K562 (cell line): ENCODE measurements around the gene SUPT3H. TPM values are rescaled to one million over a fixed set of nuclear protein-coding genes. Genes with fewer than 3 reads are reported as not detected.

Experiments
- ATAC-seq: fragments of 200-7000 bp; cut with Tn5 transposase; 3 replicates; pipeline ENCODE4 v1.9.1; 2020; ENCODE audit warnings: moderate library complexity
- BruUV-seq: library from RNA; stranded (reverse); fragments of 400-500 nt; replicated peaks from 2 replicates; lab custom pipeline; 2021; lab: Mats Ljungman, UMichigan
- CTCF ChIA-PET: fragments of 300-600 bp; formaldehyde crosslinking; extraction: SDS; loops from one replicate; lab custom pipeline; 2021; ENCODE audit warnings: low intra/inter-chr PET ratio; lab: Yijun Ruan, JAX
- POLR2A ChIA-PET: fragments of 300-600, 350-650 bp; sonication (Branson Sonifier 250); formaldehyde crosslinking; extraction: SDS; loops from one replicate; lab custom pipeline; 2021; ENCODE audit warnings: antibody characterized with exemption, inconsistent platforms; lab: Yijun Ruan, JAX
- DNase-seq, 4 experiments: peaks; one replicate each; pipeline versions ENCODE4 v3.0.0 to v3.0.0-alpha.2; 2011 to 2018; ENCODE audit warnings: low spot score in 3 of 4, mixed read lengths in 3 of 4; ENCODE audit errors: extremely low read depth in 1 of 4
- FAIRE-seq: peaks from 2 replicates; lab custom pipeline; 2011; peaks lifted over from hg19 to GRCh38; lab: Jason Lieb, UNC
- H2AFZ ChIP-seq: 2 replicates; pipeline ENCODE4 v1.6.0; 2011; ENCODE audit warnings: low read depth, low read length, control low read depth, inconsistent platforms
- H3K27ac ChIP-seq: fragments of 200-600 bp; 3 replicates; pipeline ENCODE4 v1.8.0; 2011; ENCODE audit warnings: low read depth, mild to moderate bottlenecking, control low read depth, inconsistent platforms, low read length, moderate library complexity, mixed read lengths; ENCODE audit errors: extremely low read depth
- H3K27me3 ChIP-seq, 2 experiments: fragments of 300-600 bp in 1 of 2; 2 replicates in 1 of 2; 3 replicates in 1 of 2; pipeline versions ENCODE4 v1.6.0 to v1.8.0; 2011; ENCODE audit warnings: inconsistent platforms in 2 of 2, low read length in 2 of 2, mild to moderate bottlenecking in 1 of 2, mixed read lengths in 1 of 2, moderate library complexity in 1 of 2; ENCODE audit not compliant: control insufficient read depth in 2 of 2, insufficient read depth in 2 of 2
- H3K36me3 ChIP-seq: fragments of 300-600 bp; 3 replicates; pipeline ENCODE4 v1.8.0; 2011; ENCODE audit warnings: mild to moderate bottlenecking, low read length, inconsistent platforms; ENCODE audit not compliant: control insufficient read depth, insufficient read depth
- H3K4me1 ChIP-seq, 2 experiments: fragments of 200-600 bp in 1 of 2; replicated peaks in 1 of 2; 2 replicates in 1 of 2; 3 replicates in 1 of 2; pipeline versions ENCODE4 v1.5.1 to v1.8.0; 2011; ENCODE audit warnings: inconsistent platforms in 2 of 2, low read length in 2 of 2, mild to moderate bottlenecking in 1 of 2, mixed read lengths in 1 of 2, moderate library complexity in 1 of 2; ENCODE audit not compliant: control insufficient read depth in 2 of 2, insufficient read depth in 2 of 2
- H3K4me2 ChIP-seq: 2 replicates; pipeline ENCODE4 v1.6.1; 2011; ENCODE audit warnings: low read length, control low read depth, inconsistent platforms, mixed read lengths; ENCODE audit not compliant: insufficient read depth
- H3K4me3 ChIP-seq: fragments of 200-600 bp; sonication (generic), shearing (Covaris generic); 2 replicates; pipeline ENCODE4 v1.5.1; 2016; ENCODE audit warnings: control low read depth, inconsistent platforms
- H3K79me2 ChIP-seq: fragments of 200-600 bp; 3 replicates; pipeline ENCODE4 v1.8.0; 2011; ENCODE audit warnings: low read length, inconsistent platforms; ENCODE audit not compliant: control insufficient read depth, insufficient read depth
- H3K9ac ChIP-seq, 2 experiments: 2 replicates each; pipeline versions ENCODE4 v1.6.0 to v1.6.1; 2011; ENCODE audit warnings: low read depth in 2 of 2, low read length in 2 of 2, control low read depth in 1 of 2, inconsistent platforms in 1 of 2, mild to moderate bottlenecking in 1 of 2, mixed read lengths in 1 of 2; ENCODE audit not compliant: insufficient read depth in 1 of 2
- H3K9me1 ChIP-seq: one replicate; pipeline ENCODE4 v1.6.0; 2011; ENCODE audit warnings: inconsistent platforms, mild to moderate bottlenecking, low read length, moderate library complexity; ENCODE audit not compliant: control insufficient read depth, insufficient read depth
- H3K9me3 ChIP-seq: replicated peaks from 2 replicates; pipeline ENCODE4 v1.5.1; 2011; ENCODE audit warnings: low read depth, low read length, inconsistent platforms; ENCODE audit not compliant: control insufficient read depth, insufficient read depth
- H4K20me1 ChIP-seq: replicated peaks from 2 replicates; pipeline ENCODE4 v1.6.1; 2011; ENCODE audit warnings: low read length, inconsistent platforms, mixed read lengths; ENCODE audit not compliant: control insufficient read depth, insufficient read depth
- FOXP1 ChIP-seq: sonication (generic); formaldehyde crosslinking; IDR thresholded peaks from 2 replicates; pipeline ENCODE4 v1.8.0; 2022; ENCODE audit warnings: mild to moderate bottlenecking, missing genetic modification reagents
- GTF2B ChIP-seq: IDR thresholded peaks from 2 replicates; pipeline ENCODE4 v1.6.1; 2011; ENCODE audit not compliant: insufficient read length; ENCODE audit errors: extremely low read depth
- HSF4 ChIP-seq: fragments of 250-450 bp; sonication (Bioruptor Pico); IDR thresholded peaks from 2 replicates; pipeline ENCODE4 v2.1.2; 2022; ENCODE audit warnings: mild to moderate bottlenecking, moderate library complexity, borderline replicate concordance
- MYC ChIP-seq, 2 experiments: fragments of 250-450 bp in 1 of 2; sonication (Bioruptor Pico) in 1 of 2; IDR thresholded peaks; 2 replicates each; pipeline versions ENCODE4 v1.5.1 to v1.6.1; 2012 to 2021; ENCODE audit warnings: low read depth in 2 of 2, borderline replicate concordance in 1 of 2, improper control_type of control experiment in 1 of 2, low read length in 1 of 2, mild to moderate bottlenecking in 1 of 2, moderate library complexity in 1 of 2
- NCOA4 ChIP-seq: fragments of 450-650 bp; IDR thresholded peaks from 2 replicates; pipeline ENCODE4 v1.6.1; 2018; ENCODE audit warnings: mild to moderate bottlenecking; ENCODE audit not compliant: partially characterized antibody
- NFE2 ChIP-seq: IDR thresholded peaks from 2 replicates; pipeline ENCODE4 v1.6.1; 2014; ENCODE audit warnings: antibody characterized with exemption, low read depth
- RBM17 ChIP-seq: fragments of 200-400 bp; formaldehyde crosslinking; IDR thresholded peaks from 2 replicates; pipeline ENCODE4 v1.6.1; 2017; ENCODE audit warnings: low read depth, mild to moderate bottlenecking, low read length, borderline replicate concordance
- STAG1 ChIP-seq: sonication (generic); formaldehyde crosslinking; IDR thresholded peaks from 2 replicates; pipeline ENCODE4 v1.5.0; 2020; ENCODE audit warnings: missing genetic modification reagents, borderline replicate concordance
- U2AF1 ChIP-seq: fragments of 200-400 bp; formaldehyde crosslinking; optimal IDR thresholded peaks from 2 replicates; pipeline ENCODE3; 2017; ENCODE audit warnings: mild to moderate bottlenecking, low read depth, low read length, moderate library complexity
- ZNF212 ChIP-seq: fragments of 450-650 bp; formaldehyde crosslinking; IDR thresholded peaks from 2 replicates; pipeline ENCODE4 v1.4.0; 2020; ENCODE audit warnings: mild to moderate bottlenecking
- WGBS: fragments of 100-300 bp; shearing (Covaris generic); methylation state at CpG from one replicate; pipeline ENCODE4 v1.1.6; 2016; ENCODE audit warnings: low coverage, mixed read lengths; ENCODE audit not compliant: insufficient coverage; ENCODE audit errors: missing lambda C conversion rate; 5-methylcytosine and 5-hydroxymethylcytosine counted together
- in situ Hi-C: fragments of 300-500 bp; cut with MboI; formaldehyde crosslinking; loops from 4 replicates; pipeline ENCODE4 v1.15.0; 2018; ENCODE audit warnings: inconsistent platforms, mixed read lengths
- intact Hi-C: fragments of 100-400 bp; cut with micrococcal nuclease; formaldehyde crosslinking; loops from 2 replicates; pipeline ENCODE4 v1.14.2; 2022
- polyA plus RNA-seq, 8 experiments: library from polyadenylated mRNA; depleted of rRNA in 4 of 8; stranded (reverse) in 5 of 8; unstranded in 3 of 8; fragments of >200 nt; fragmentation: Nextera tagmentation in 2 of 8; fragmentation: Illumina TruSeq in 1 of 8; extraction: Ambion mirVana in 2 of 8; extraction: Trizol in 1 of 8; gene quantifications; 2 replicates each; pipeline versions ENCODE4 v1.2.1 to v1.2.3, GENCODE V29; 2011 to 2014; ENCODE audit warnings: inconsistent platforms in 1 of 8, missing spikeins in 1 of 8
- total RNA-seq, 7 experiments: library from RNA; depleted of rRNA in 6 of 7; stranded (reverse); fragments of >200 nt in 6 of 7; fragmentation: Illumina TruSeq in 2 of 7; extraction: Trizol in 2 of 7; gene quantifications; 2 replicates each; pipeline versions ENCODE4 v1.2.1 to v1.2.3, GENCODE V29; 2011 to 2021; ENCODE audit warnings: low replicate concordance in 1 of 7
- TF ChIP-seq, protein P1 (sequence below): IDR thresholded peaks from 2 replicates; pipeline ENCODE4 v1.6.1; 2016; ENCODE audit warnings: missing genetic modification characterization, missing compliant biosample characterization
- TF ChIP-seq, protein P2 (sequence below): fragments of 450-650 bp; formaldehyde crosslinking; IDR thresholded peaks from 2 replicates; pipeline ENCODE4 v1.4.0; 2020; ENCODE audit warnings: mild to moderate bottlenecking, moderate library complexity

SUPT3H gene
- total and polyA plus RNA-seq, 9 of the 15 experiments (the other 6 are each of a cell fraction or from before 2014, with no cell fraction given) = 7.2 to 16.3 (median 11.9) TPM

- no peak for DNase-seq
- no peak overlapping the region for H2AFZ ChIP-seq
- BruUV-seq = no TSS peak
- H3K79me2 ChIP-seq = no peaks in the 10 kb centered on the region
- H3K4me2 ChIP-seq = no peak overlapping the region
- ChIA-PET POLR2A (interaction anchor here (1.4 kb wide), 1 partner anchor 17 kb away, joined by 3 read pairs; no protein-coding TSS in a partner anchor), CTCF (no interaction called here)
- FAIRE-seq = no peak
- in situ Hi-C loops = no loop called here
- no peaks in the 10 kb centered on the region for H4K20me1 ChIP-seq
- no peak for ATAC-seq
- H3K36me3 ChIP-seq = no peaks in the 10 kb centered on the region
- H3K27ac ChIP-seq = no peak overlapping the region
- H3K9me1 ChIP-seq = no peaks in the 10 kb centered on the region
- no peak overlapping the region for H3K4me3 ChIP-seq
- TF ChIP-seq, protein P1, sequence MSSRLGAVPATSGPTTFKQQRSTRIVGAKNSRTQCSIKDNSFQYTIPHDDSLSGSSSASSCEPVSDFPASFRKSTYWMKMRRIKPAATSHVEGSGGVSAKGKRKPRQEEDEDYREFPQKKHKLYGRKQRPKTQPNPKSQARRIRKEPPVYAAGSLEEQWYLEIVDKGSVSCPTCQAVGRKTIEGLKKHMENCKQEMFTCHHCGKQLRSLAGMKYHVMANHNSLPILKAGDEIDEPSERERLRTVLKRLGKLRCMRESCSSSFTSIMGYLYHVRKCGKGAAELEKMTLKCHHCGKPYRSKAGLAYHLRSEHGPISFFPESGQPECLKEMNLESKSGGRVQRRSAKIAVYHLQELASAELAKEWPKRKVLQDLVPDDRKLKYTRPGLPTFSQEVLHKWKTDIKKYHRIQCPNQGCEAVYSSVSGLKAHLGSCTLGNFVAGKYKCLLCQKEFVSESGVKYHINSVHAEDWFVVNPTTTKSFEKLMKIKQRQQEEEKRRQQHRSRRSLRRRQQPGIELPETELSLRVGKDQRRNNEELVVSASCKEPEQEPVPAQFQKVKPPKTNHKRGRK (tag) = no peak
- TF ChIP-seq HSF4 (CRISPR knock-in tag) (no peak), U2AF1 (no peak), NCOA4 (no peak), FOXP1 (CRISPR knock-in tag) (no peak), GTF2B (no peak), RBM17 (no peak), STAG1 (CRISPR knock-in tag) (no peak), MYC (IDR thresholded peaks at IDR 0.05; ENCODE audit: low read depth, low read length) (no peak), MYC (CRISPR knock-in tag; IDR thresholded peaks at IDR 0.05; ENCODE audit: borderline replicate concordance, low read depth) (no peak), ZNF212 (CRISPR knock-in tag) (no peak), NFE2 (no peak)
- TF ChIP-seq, protein P2, sequence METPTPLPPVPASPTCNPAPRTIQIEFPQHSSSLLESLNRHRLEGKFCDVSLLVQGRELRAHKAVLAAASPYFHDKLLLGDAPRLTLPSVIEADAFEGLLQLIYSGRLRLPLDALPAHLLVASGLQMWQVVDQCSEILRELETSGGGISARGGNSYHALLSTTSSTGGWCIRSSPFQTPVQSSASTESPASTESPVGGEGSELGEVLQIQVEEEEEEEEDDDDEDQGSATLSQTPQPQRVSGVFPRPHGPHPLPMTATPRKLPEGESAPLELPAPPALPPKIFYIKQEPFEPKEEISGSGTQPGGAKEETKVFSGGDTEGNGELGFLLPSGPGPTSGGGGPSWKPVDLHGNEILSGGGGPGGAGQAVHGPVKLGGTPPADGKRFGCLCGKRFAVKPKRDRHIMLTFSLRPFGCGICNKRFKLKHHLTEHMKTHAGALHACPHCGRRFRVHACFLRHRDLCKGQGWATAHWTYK = no peak
- H3K4me1 ChIP-seq = no peaks in the 10 kb centered on the region
- intact Hi-C loops = no loop called here
- H3K9ac ChIP-seq = no peak overlapping the region
- no peaks in the 10 kb centered on the region for H3K9me3 ChIP-seq
- no peaks in the 10 kb centered on the region for H3K27me3 ChIP-seq
- WGBS = 71% methylated on average over 1 of the region's 1 CpG
Measured at GRCh38 chr6:45215759-45216158, 162.0 kb downstream of the SUPT3H start.
